ENCODE data around the gene SLC9A9.
"Not testable (repeated sequence)": the region's sequence is repeated elsewhere in the genome, so short reads cannot be mapped to it uniquely, and the experiment has no call there.

- not testable (repeated sequence) for TF ChIP-seq CTCF, POLR2A (IDR thresholded peaks at IDR 0.05)
Measured at GRCh38 chr3:143279567-143279966, 568.7 kb downstream of the SLC9A9 start.
